GM19099 (cell line): ENCODE data around the gene PRRC2C.

ENCODE experiments used
- POLR2A ChIP-seq: IDR thresholded peaks from 3 replicates; pipeline ENCODE4 v1.6.1; 2011; ENCODE audit warnings: low read depth; ENCODE audit not compliant: insufficient read length; ENCODE audit errors: extremely low read depth

The PRRC2C gene

DNA sequence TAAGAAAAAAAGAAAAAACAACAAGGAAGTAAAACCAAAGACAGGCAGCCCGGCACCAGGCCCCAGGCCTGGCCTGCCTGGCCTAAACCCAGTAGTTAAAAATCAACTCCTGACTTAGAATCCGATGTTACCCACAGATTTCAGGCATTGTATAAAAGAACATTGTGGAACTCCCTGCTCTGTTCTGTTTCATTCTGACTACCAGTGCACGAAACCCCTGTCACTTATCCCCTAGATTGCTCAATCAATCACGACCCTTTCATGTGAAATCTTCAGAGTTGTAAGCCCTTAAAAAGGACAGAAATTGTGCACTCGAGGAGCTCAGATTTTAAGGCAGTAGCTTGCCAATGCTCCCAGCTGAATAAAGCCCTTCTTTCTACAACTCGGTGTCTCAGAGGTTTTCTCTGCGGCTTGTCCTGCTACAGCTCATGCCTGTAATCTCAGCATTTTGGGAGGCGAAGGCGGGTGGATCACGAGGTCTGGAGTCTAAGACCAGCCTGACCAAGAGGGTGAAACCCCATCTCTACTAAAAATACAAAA is 121.1 kb downstream of the PRRC2C start:
- TF ChIP-seq POLR2A, result no peak

GRCh38 chr1:171610385-171610784 is 125.1 kb downstream of the PRRC2C start:
- TF ChIP-seq POLR2A, result no peak

DNA sequence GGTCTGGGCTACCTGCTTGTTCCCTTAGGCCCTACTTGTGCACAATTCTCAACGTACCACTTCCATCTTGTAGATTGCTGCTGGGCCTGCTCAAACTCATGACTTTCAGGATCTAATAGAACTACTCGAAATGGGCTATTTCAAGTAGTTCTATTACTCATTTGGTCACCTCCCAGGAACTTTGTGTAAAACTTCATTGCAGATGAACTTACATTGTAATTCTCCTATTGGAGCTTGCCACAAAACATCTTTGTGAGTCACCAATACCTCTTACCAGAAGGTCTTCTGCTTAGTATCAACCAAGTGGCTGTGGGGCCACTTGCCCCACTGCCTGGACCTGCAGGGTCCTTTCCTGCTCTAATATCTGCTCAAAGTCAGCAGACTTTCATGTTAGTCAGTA is 126.0 kb downstream of the PRRC2C start:
- TF ChIP-seq POLR2A, result no peak

- no peak for TF ChIP-seq POLR2A
Measured at GRCh38 chr1:171613282-171613681, 128.0 kb downstream of the PRRC2C start.

- no peak for TF ChIP-seq POLR2A
Measured at GRCh38 chr1:171616586-171616985, 131.3 kb downstream of the PRRC2C start.

- TF ChIP-seq POLR2A, result no peak
Measured at GRCh38 chr1:171622152-171622462, 136.8 kb downstream of the PRRC2C start, which contains the start of gene MYOCOS. Gene MYOCOS, plus strand, starts transcription at chr1:171622243. Its CDS starts 1,641 bp downstream, at chr1:171623884.

- no peak for TF ChIP-seq POLR2A
Measured at GRCh38 chr1:171623651-171624331, 138.5 kb downstream of the PRRC2C start.

DNA sequence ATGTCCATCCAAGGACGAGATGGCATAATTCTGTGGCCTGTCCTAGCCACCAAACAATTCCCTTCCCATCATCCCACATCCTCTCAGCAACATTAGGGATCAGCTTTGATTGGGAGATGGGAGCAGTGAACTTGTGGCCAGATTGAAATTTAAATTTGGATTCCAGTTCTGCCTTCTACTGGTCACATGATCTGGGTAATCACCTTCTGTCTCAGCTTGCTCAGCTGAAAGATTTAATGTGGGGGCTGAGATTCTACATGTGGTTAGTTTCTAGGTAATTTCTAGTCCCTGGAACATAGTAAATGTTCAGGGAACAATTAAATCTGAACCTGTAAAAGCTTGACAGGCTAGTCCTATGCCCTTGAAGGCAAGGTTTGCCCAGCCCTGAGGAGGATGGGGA is 139.9 kb downstream of the PRRC2C start:
- TF ChIP-seq POLR2A, result no peak

GRCh38 chr1:171627020-171627419 is 141.7 kb downstream of the PRRC2C start:
- TF ChIP-seq POLR2A, result no peak

DNA sequence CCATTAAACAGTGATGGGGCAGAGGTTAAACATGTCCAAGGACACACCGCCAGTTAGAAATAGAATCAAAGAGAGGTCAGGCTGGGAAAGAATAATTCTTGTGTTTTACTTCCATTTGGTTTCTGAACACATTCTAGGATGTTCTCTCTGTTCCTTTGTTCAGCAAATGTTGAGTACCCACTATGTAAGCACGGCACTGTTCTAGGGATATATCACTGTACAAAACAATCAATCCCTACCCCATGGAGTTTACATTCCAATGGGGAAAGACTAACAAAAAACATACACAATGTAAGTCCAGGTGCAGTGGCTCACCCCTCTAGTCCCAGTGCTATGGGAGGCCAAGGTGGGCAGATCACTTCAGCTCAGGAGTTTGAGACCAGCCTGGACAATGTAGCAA is 142.9 kb downstream of the PRRC2C start:
- TF ChIP-seq POLR2A, result no peak

GRCh38 chr1:171635661-171636060 is 150.3 kb downstream of the PRRC2C start:
- no peak for TF ChIP-seq POLR2A

DNA sequence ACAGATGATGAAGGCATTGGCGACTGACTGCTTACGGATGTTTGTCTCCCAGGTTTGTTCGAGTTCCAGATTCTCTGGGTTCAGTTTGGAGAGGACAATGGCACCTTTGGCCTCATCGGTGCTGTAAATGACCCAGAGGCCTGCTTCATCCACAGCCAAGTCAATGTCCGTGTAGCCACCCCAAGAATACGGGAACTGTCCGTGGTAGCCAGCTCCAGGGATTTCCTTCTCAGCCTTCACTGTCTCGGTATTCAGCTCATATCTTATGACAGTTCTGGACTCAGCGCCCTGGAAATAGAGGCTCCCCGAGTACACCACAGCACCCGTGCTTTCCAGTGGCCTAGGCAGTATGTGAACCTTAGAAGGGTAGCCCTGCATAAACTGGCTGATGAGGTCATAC is 150.8 kb downstream of the PRRC2C start:
- no peak for TF ChIP-seq POLR2A

GRCh38 chr1:171637928-171638576 is 152.7 kb downstream of the PRRC2C start:
- no peak for TF ChIP-seq POLR2A

GRCh38 chr1:171640225-171640624 is 154.9 kb downstream of the PRRC2C start:
- no peak for TF ChIP-seq POLR2A

GRCh38 chr1:171641076-171641864 is 155.9 kb downstream of the PRRC2C start:
- no peak for TF ChIP-seq POLR2A

GRCh38 chr1:171642197-171642596 is 156.9 kb downstream of the PRRC2C start:
- no peak for TF ChIP-seq POLR2A
